ENCODE results near the gene UBE2O.

Gene UBE2O

DNA sequence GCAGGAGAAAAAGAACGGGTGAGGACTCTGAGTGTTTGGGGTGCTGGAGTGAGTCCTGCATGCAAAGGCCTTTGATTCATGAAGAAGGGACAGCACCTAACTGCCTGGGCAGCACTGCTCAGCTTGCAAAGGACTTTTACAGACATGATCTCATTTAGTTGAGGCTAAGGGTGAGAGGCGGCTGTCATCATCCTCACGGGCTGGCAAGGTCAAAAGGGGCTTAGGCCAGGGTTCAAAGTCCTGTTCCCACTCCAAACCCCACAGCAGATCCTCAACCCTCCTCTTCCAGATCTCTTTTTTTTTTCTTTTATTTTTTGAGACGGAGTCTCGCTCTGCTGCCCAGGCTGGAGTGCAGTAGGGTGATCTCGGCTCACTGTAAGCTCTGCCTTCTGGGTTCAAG is 43.5 kb upstream of the UBE2O start:
- Histone ChIP-seq H3K27me3 (ENCODE audit: control insufficient read depth, insufficient read depth, low read length, poor library complexity, severe bottlenecking) (peaks cover 16% of the 10 kb centered on the region), H3K36me3 (ENCODE audit: control insufficient read depth, insufficient read depth, low read length) (no peaks in the 10 kb centered on the region), H3K4me1 (ENCODE audit: control insufficient read depth, insufficient read depth, low read length) (peaks cover 40% of the 10 kb centered on the region), H3K9me3 (ENCODE audit: control insufficient read depth, low read length) (no peaks in the 10 kb centered on the region), H3K27ac (ENCODE audit: insufficient read depth, low read depth, low read length, poor library complexity, severe bottlenecking) (no peak overlapping the region), H3K4me3 (ENCODE audit: insufficient read depth, low read depth, low read length) (no peak overlapping the region)
- WGBS, 2 experiments = 93 to 96% methylated on average over 6 of the region's 6 CpGs

DNA sequence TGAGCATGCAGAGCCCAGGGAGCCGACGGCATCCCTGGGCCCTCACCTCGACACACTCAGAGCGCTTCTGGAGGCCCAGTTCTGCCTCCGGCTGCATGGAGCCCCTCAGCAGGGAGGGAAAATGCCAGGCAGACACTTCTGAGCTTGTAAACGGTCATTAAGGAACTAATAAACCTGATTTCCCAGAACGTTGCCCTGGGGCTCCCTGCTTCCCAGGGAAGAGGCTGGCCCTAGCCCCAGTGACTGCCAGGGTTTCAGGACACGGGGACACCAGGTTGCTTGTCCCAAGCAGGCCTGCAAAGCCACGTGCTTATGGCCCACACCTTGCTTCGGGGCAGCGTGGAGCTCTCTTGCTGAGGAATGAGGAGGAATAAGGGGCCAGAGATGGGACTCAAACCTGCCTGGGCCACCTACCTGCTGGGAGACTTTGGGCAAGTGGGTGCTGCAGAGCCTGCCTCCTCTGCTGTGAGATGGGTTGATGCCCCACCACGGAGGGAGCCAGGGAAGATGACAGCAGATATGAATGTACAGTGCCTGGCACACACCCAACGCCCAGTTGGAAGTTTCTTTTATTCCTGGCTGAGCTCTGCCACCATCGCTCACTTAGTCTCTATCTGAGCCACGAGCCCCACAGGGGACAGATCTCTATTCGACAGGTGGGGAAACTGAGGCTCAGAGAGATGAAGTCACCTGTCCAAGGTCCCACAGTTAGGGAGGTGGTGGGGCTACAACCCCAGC is 42.9 kb upstream of the UBE2O start:
- no peak overlapping the region for H3K4me3 ChIP-seq (ENCODE audit: insufficient read depth, low read depth, low read length)
- WGBS, 2 experiments = 90 to 91% methylated on average over 16 of the region's 16 CpGs
- H3K27ac ChIP-seq (ENCODE audit: insufficient read depth, low read depth, low read length, poor library complexity, severe bottlenecking) = no peak overlapping the region
- no peaks in the 10 kb centered on the region for H3K36me3 ChIP-seq (ENCODE audit: control insufficient read depth, insufficient read depth, low read length)
- no peaks in the 10 kb centered on the region for H3K9me3 ChIP-seq (ENCODE audit: control insufficient read depth, low read length)
- H3K4me1 ChIP-seq (ENCODE audit: control insufficient read depth, insufficient read depth, low read length) = peaks cover 39% of the 10 kb centered on the region
- peaks cover 12% of the 10 kb centered on the region for H3K27me3 ChIP-seq (ENCODE audit: control insufficient read depth, insufficient read depth, low read length, poor library complexity, severe bottlenecking)

DNA sequence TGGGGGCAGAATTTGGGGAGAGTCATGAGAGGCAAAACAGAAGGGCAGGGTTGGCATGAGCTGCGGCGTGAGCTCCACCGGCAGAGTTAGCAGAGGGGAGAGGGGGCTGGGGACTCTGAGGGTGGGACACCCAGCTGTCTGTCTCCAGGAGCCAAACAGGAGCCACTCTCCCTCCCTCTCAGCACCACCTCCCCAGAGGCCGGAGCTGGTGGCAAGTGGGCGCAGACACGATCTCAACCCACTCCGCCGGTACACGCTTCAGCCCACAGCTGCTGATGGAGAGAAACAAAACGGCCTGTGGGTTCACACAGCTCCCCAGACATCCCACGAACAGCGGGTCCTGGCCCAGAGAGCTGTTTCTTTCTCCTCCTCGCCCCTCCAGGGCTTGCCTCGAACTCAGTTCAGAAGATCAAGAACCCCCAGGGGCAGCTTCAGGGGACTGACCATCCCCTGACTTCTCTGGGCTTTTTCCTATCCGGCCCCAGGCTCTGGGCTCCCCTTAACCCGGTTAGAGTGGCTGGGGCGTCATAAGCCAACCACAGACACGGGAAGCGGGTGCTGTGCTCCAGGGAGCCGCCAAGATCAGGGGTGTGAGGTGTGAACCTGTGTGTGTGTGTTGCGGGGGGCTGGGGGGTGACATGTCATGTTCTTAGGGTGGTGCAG is 40.7 kb upstream of the UBE2O start:
- H3K4me1 ChIP-seq (ENCODE audit: control insufficient read depth, insufficient read depth, low read length) = peaks cover 22% of the 10 kb centered on the region
- no peaks in the 10 kb centered on the region for H3K27me3 ChIP-seq (ENCODE audit: control insufficient read depth, insufficient read depth, low read length, poor library complexity, severe bottlenecking)
- no peaks in the 10 kb centered on the region for H3K9me3 ChIP-seq (ENCODE audit: control insufficient read depth, low read length)
- 87 to 88% methylated on average over 21 of the region's 21 CpGs for WGBS, 2 experiments
- no peak overlapping the region for H3K4me3 ChIP-seq (ENCODE audit: insufficient read depth, low read depth, low read length)
- no peak overlapping the region for H3K27ac ChIP-seq (ENCODE audit: insufficient read depth, low read depth, low read length, poor library complexity, severe bottlenecking)
- H3K36me3 ChIP-seq (ENCODE audit: control insufficient read depth, insufficient read depth, low read length) = no peaks in the 10 kb centered on the region

DNA sequence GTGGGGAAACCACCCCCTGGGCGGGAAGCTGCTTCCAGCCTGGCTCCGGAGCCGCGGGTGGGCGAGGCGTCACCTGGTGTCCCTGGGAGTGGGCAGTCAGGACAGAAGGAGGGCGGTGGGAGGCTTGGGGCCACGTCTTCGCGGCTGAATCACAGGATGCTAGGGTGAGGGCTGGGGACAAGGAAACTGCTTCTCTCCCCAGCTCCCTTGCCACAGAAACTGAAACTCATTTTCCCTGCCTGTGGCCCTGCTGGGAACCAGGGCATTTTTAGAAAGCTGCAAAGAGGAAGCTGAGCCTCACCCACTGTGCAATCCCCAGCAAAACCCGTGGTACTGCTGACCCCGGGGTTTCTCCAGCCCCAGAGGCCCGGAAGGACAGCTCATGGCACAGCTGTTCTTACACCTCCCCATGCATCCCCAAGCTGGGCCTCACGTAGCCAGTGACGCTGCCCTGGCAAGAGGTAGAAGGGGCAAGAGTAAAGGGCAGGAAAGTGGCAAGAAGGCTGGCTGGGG is 40.1 kb upstream of the UBE2O start:
- H3K4me1 ChIP-seq (ENCODE audit: control insufficient read depth, insufficient read depth, low read length) = peaks cover 16% of the 10 kb centered on the region
- WGBS, 2 experiments = 34 to 38% methylated on average over 15 of the region's 15 CpGs
- H3K36me3 ChIP-seq (ENCODE audit: control insufficient read depth, insufficient read depth, low read length) = no peaks in the 10 kb centered on the region
- H3K27ac ChIP-seq (ENCODE audit: insufficient read depth, low read depth, low read length, poor library complexity, severe bottlenecking) = no peak overlapping the region
- no peak overlapping the region for H3K4me3 ChIP-seq (ENCODE audit: insufficient read depth, low read depth, low read length)
- H3K27me3 ChIP-seq (ENCODE audit: control insufficient read depth, insufficient read depth, low read length, poor library complexity, severe bottlenecking) = no peaks in the 10 kb centered on the region
- no peaks in the 10 kb centered on the region for H3K9me3 ChIP-seq (ENCODE audit: control insufficient read depth, low read length)

DNA sequence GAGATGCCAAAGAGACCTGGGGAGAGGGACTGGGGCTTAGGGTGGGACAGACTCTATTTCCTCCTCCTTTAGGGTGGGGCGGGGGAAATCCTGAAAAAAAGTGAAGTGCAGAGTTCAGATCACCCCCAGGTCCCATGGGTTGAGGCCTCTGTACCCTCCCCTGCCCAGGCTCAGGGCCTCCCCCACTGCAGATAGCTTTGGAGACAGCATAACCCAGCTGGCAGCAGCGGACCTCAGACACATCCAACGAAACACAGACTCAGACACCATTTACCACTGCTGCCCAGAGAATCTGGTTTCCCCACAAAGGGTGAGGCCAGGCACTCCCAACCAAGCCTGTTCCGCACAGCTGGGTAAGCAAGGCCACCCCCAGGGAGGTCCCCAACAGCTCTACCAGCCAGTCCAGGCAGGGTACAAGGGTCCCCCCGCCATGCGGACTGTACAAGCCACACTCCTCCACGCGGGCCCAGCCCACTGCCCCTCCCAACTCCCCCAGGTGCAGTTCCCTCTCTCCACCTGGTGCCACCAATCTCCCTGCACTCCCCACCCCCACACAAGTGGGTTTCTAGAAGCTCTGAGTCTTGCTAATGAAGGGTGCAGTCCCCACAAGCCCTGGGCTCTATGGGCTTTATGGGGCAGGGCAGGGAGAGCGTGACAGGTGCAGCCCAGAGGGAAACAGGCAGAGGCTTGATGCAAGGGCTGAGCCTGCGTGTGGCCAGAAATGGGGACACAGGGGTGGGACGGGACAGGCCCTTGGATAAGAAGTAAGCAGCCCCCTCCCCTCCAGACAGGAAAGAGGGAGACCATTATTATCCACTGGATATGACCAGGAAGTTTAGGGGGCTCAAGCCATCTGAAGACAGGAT is 39.4 kb upstream of the UBE2O start:
- H3K27ac ChIP-seq (ENCODE audit: insufficient read depth, low read depth, low read length, poor library complexity, severe bottlenecking) = no peak overlapping the region
- no peak overlapping the region for H3K4me3 ChIP-seq (ENCODE audit: insufficient read depth, low read depth, low read length)
- H3K4me1 ChIP-seq (ENCODE audit: control insufficient read depth, insufficient read depth, low read length) = peaks cover 16% of the 10 kb centered on the region
- no peaks in the 10 kb centered on the region for H3K27me3 ChIP-seq (ENCODE audit: control insufficient read depth, insufficient read depth, low read length, poor library complexity, severe bottlenecking)
- H3K36me3 ChIP-seq (ENCODE audit: control insufficient read depth, insufficient read depth, low read length) = no peaks in the 10 kb centered on the region
- no peaks in the 10 kb centered on the region for H3K9me3 ChIP-seq (ENCODE audit: control insufficient read depth, low read length)
- WGBS, 2 experiments = 72 to 75% methylated on average over 11 of the region's 11 CpGs

DNA sequence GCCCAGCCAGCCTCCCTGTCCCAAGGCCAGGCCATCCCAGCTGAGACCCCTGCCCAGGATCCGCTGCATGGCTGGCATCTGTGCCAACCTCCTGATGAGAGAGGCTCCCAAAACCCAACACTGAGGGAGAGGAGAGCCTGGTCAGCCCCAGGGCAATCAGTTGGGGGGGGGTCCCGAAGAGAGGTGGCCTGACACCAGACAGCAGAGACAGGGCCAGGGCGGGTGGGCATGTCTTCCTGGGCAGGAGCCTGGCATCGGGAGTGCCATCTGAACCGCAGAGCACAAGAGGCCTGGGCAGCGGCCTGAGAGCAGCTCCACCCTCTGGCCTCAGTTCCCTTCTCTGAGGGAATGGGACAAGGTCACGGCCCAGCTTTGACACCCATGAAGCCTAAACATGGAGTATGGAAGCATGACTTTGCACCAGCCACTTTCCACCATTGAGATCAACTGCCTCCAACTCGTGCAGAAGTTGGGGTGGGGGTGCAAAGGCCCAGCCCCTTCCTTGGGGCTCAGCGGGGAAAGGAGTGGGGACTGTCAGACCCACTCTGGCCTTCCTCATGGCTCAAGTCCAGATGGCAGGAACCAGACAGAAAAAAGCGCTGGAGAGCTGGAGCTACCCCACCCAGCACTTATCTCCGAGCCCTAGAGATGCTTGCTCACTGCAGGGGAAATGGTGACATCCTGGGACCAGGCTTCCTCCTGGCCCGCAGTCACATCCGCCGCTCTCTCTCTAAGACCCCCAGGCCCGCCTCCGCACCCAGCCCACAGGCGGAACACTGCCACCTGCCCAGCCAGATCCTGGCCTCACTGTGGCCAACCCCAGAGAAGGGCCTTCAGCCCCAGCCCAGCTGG is 38.5 kb upstream of the UBE2O start:
- 93 to 94% methylated on average over 17 of the region's 17 CpGs for WGBS, 2 experiments
- H3K4me1 ChIP-seq (ENCODE audit: control insufficient read depth, insufficient read depth, low read length) = peaks cover 16% of the 10 kb centered on the region

DNA sequence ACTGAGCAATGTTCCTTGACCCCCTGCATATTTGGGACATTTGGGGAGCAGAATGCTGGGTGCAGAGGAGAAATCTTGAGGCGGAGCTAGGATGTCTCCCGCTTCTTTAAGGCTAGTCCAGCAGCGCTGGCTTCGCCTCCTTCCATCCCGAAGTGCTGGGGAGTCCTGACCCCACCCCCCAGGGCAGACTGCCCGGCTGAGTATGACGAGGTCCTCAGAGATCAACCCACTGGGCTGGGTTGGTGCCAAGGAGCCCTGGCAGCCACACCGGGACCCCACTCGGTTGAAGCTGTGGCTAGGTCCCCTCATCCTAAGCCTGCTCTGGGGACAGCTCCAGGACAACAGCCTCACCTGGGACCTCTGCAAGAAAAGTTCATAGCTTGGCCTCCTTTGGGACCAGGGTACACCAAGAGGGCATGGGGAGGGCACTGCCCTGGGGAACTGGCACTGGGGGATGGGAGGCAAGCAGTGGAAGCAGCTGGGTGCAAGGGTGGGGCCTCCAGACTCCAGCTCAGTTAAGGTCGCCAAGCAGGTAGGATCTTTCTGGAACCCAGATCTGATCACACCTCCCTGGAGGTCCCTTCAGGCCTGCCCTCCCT is 37.3 kb upstream of the UBE2O start:
- Histone ChIP-seq H3K4me3 (ENCODE audit: insufficient read depth, low read depth, low read length) (no peak overlapping the region), H3K4me1 (ENCODE audit: control insufficient read depth, insufficient read depth, low read length) (peaks cover 16% of the 10 kb centered on the region), H3K9me3 (ENCODE audit: control insufficient read depth, low read length) (no peaks in the 10 kb centered on the region), H3K27me3 (ENCODE audit: control insufficient read depth, insufficient read depth, low read length, poor library complexity, severe bottlenecking) (no peaks in the 10 kb centered on the region), H3K27ac (ENCODE audit: insufficient read depth, low read depth, low read length, poor library complexity, severe bottlenecking) (no peak overlapping the region), H3K36me3 (ENCODE audit: control insufficient read depth, insufficient read depth, low read length) (no peaks in the 10 kb centered on the region)
- 89 to 91% methylated on average over 10 of the region's 10 CpGs for WGBS, 2 experiments

More for the DNA sequence above, 38.5 kb upstream of the UBE2O start:
- Histone ChIP-seq H3K36me3 (ENCODE audit: control insufficient read depth, insufficient read depth, low read length) (no peaks in the 10 kb centered on the region), H3K27ac (ENCODE audit: insufficient read depth, low read depth, low read length, poor library complexity, severe bottlenecking) (no peak overlapping the region), H3K9me3 (ENCODE audit: control insufficient read depth, low read length) (no peaks in the 10 kb centered on the region), H3K4me3 (ENCODE audit: insufficient read depth, low read depth, low read length) (no peak overlapping the region), H3K27me3 (ENCODE audit: control insufficient read depth, insufficient read depth, low read length, poor library complexity, severe bottlenecking) (no peaks in the 10 kb centered on the region)

DNA sequence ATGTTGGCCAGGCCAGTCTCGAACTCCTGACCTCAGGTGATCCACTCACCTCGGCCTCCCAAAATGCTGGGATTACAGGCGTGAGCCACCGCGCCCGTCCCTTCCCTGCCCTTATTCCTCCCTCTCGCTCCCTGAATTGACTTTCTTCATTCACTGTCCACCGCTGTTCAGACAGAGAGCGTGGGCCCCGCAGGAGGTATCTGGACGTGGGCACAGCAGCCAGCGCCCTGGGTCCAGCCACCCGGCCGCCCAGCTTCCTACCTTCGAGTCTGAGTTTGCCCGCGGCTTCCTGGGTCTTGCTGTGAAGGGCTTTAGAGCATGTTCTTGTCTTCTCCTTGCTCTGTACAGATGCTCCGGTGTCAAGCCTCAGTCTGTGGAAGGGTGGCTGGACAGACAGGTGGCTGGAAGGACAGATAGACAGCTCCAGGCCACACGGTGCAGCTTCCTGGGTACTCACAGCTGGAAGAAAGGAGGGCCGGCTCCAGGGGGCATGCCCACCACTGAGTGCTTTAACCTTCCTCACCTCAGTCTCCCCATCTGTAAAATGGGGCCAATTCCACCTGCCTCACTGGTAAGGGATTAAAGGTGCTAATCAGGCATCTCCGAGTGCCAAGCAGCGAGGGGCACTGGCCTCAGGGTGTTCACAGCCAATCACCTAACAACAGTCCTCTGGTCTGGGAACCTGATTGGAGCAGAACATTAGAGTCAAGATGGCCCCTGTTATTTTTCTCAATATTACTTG is 34.7 kb upstream of the UBE2O start:
- no peaks in the 10 kb centered on the region for H3K27me3 ChIP-seq (ENCODE audit: control insufficient read depth, insufficient read depth, low read length, poor library complexity, severe bottlenecking)
- 93% methylated on average over 22 of the region's 22 CpGs for WGBS, 2 experiments
- H3K9me3 ChIP-seq (ENCODE audit: control insufficient read depth, low read length) = no peaks in the 10 kb centered on the region
- H3K4me1 ChIP-seq (ENCODE audit: control insufficient read depth, insufficient read depth, low read length) = peaks cover 6% of the 10 kb centered on the region
- H3K27ac ChIP-seq (ENCODE audit: insufficient read depth, low read depth, low read length, poor library complexity, severe bottlenecking) = no peak overlapping the region
- no peaks in the 10 kb centered on the region for H3K36me3 ChIP-seq (ENCODE audit: control insufficient read depth, insufficient read depth, low read length)
- no peak overlapping the region for H3K4me3 ChIP-seq (ENCODE audit: insufficient read depth, low read depth, low read length)

DNA sequence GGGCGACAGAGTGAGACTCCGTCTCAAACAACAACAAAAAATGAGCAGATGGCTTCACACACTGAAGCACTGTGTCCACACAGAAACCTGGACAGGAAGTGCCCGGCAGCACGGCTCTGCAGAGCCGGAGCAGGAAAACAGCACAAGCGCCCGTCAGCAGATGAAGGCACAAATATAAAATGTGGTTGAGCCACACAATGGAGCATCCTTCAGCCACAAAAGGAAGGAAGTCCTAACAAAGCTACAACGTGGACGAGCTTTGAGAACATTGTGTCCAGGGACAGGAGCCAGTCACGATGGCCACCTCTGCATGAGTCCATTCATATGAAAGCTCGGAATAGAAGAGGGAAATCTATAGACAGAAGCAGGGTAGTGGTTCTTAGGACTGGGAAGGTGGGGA is 32.6 kb upstream of the UBE2O start:
- H3K4me3 ChIP-seq (ENCODE audit: insufficient read depth, low read depth, low read length) = no peak overlapping the region
- whole genome bisulfite sequencing, 2 experiments = 87% methylated on average over 11 of the region's 11 CpGs
- H3K36me3 ChIP-seq (ENCODE audit: control insufficient read depth, insufficient read depth, low read length) = no peaks in the 10 kb centered on the region
- H3K4me1 ChIP-seq (ENCODE audit: control insufficient read depth, insufficient read depth, low read length) = no peaks in the 10 kb centered on the region
- no peak overlapping the region for H3K27ac ChIP-seq (ENCODE audit: insufficient read depth, low read depth, low read length, poor library complexity, severe bottlenecking)
- H3K9me3 ChIP-seq (ENCODE audit: control insufficient read depth, low read length) = no peaks in the 10 kb centered on the region
- no peaks in the 10 kb centered on the region for H3K27me3 ChIP-seq (ENCODE audit: control insufficient read depth, insufficient read depth, low read length, poor library complexity, severe bottlenecking)

Data from ectodermal cell (in vitro differentiated cells).